ENCODE results near the gene DUSP22.

DNA sequence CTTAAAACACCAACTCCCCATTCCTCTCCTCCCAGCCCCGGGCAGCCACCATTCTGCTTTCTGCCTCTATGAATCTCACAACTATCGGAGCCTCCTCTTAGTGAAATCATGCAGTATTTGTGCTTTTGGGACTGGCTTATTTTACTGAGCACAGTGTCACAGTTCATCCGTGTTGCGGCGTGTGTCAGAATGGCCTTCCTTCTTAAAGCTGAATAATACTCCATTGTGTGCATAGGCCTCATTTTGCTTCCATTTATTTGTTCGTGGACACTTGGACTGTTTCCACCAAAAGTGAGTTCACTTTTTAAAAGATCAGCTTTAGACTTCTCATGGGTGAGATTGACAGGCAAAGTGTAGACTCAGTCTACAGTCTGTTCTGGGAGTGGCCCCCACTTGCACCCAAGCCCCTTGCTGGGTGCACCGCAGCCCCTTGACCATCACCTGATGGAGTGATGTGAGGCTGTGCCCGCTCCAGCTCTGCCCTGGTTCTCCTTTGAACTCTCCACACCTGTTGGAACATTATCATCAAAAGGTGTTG is 12.6 kb downstream of the DUSP22 start:
- TF ChIP-seq JUND (IDR thresholded peaks at IDR 0.05) (no peak), EZH2phosphoT487 (IDR thresholded peaks at IDR 0.05; ENCODE audit: borderline replicate concordance) (no peak), POLR2AphosphoS5 (IDR thresholded peaks at IDR 0.05; ENCODE audit: low read depth, low read length) (no peak), SP1 (IDR thresholded peaks at IDR 0.05; ENCODE audit: low read depth) (no peak), POLR2A (IDR thresholded peaks at IDR 0.05; ENCODE audit: borderline replicate concordance, extremely low read depth, insufficient read depth, insufficient read length) (no peak), EZH2 (IDR thresholded peaks at IDR 0.05) (no peak), YY1 (IDR thresholded peaks at IDR 0.05; ENCODE audit: extremely low read depth, insufficient replicate concordance, low read depth, low read length) (no peak), SIN3A (IDR thresholded peaks at IDR 0.05; ENCODE audit: low read depth) (no peak)
- TF ChIP-seq, protein P1, sequence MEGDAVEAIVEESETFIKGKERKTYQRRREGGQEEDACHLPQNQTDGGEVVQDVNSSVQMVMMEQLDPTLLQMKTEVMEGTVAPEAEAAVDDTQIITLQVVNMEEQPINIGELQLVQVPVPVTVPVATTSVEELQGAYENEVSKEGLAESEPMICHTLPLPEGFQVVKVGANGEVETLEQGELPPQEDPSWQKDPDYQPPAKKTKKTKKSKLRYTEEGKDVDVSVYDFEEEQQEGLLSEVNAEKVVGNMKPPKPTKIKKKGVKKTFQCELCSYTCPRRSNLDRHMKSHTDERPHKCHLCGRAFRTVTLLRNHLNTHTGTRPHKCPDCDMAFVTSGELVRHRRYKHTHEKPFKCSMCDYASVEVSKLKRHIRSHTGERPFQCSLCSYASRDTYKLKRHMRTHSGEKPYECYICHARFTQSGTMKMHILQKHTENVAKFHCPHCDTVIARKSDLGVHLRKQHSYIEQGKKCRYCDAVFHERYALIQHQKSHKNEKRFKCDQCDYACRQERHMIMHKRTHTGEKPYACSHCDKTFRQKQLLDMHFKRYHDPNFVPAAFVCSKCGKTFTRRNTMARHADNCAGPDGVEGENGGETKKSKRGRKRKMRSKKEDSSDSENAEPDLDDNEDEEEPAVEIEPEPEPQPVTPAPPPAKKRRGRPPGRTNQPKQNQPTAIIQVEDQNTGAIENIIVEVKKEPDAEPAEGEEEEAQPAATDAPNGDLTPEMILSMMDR (IDR thresholded peaks at IDR 0.05 in 2 of 3, conservative IDR thresholded peaks at IDR 0.05 in 1 of 3; ENCODE audit: borderline replicate concordance in 1 of 3, insufficient read depth in 1 of 3, low read depth in 2 of 3, low read length in 2 of 3) = no peak
- TF ChIP-seq, protein P2, sequence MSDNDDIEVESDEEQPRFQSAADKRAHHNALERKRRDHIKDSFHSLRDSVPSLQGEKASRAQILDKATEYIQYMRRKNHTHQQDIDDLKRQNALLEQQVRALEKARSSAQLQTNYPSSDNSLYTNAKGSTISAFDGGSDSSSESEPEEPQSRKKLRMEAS (IDR thresholded peaks at IDR 0.05) = no peak
- TF ChIP-seq, protein P3, sequence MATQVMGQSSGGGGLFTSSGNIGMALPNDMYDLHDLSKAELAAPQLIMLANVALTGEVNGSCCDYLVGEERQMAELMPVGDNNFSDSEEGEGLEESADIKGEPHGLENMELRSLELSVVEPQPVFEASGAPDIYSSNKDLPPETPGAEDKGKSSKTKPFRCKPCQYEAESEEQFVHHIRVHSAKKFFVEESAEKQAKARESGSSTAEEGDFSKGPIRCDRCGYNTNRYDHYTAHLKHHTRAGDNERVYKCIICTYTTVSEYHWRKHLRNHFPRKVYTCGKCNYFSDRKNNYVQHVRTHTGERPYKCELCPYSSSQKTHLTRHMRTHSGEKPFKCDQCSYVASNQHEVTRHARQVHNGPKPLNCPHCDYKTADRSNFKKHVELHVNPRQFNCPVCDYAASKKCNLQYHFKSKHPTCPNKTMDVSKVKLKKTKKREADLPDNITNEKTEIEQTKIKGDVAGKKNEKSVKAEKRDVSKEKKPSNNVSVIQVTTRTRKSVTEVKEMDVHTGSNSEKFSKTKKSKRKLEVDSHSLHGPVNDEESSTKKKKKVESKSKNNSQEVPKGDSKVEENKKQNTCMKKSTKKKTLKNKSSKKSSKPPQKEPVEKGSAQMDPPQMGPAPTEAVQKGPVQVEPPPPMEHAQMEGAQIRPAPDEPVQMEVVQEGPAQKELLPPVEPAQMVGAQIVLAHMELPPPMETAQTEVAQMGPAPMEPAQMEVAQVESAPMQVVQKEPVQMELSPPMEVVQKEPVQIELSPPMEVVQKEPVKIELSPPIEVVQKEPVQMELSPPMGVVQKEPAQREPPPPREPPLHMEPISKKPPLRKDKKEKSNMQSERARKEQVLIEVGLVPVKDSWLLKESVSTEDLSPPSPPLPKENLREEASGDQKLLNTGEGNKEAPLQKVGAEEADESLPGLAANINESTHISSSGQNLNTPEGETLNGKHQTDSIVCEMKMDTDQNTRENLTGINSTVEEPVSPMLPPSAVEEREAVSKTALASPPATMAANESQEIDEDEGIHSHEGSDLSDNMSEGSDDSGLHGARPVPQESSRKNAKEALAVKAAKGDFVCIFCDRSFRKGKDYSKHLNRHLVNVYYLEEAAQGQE (IDR thresholded peaks at IDR 0.05; ENCODE audit: low read depth) = no peak
